Central memory CD8-positive, alpha-beta T cell (primary cell): ENCODE measurements around the gene ISOC1.

Source experiments
- ATAC-seq: fragments of 150-1000 bp; cut with Tn5 transposase; replicated peaks from 2 replicates; pipeline ENCODE4 v1.10.0; 2022; ENCODE audit warnings: mild to moderate bottlenecking, moderate FRiP score, moderate number of reproducible peaks; ENCODE audit not compliant: poor library complexity, severe bottlenecking; ENCODE audit errors: extremely low read depth
- DNase-seq, 2 donors: peaks; one replicate each; pipeline ENCODE4 v3.0.0; 2021; ENCODE audit warnings: low spot score in 2 of 2
- H3K27ac Mint-ChIP-seq: one replicate; pipeline ENCODE4 v1.8.0; 2022; ENCODE audit warnings: low read depth, mild to moderate bottlenecking, moderate library complexity, mixed read lengths
- H3K27me3 Mint-ChIP-seq: one replicate; pipeline ENCODE4 v1.8.0; 2022; ENCODE audit warnings: mixed read lengths
- H3K36me3 Mint-ChIP-seq: one replicate; pipeline ENCODE4 v1.8.0; 2022; ENCODE audit warnings: mild to moderate bottlenecking, moderate library complexity, mixed read lengths; ENCODE audit not compliant: insufficient read depth
- H3K4me1 Mint-ChIP-seq: one replicate; pipeline ENCODE4 v1.8.0; 2022; ENCODE audit warnings: mixed read lengths
- H3K4me3 Mint-ChIP-seq: one replicate; pipeline ENCODE4 v1.8.0; 2022; ENCODE audit warnings: mild to moderate bottlenecking, moderate library complexity, mixed read lengths
- H3K9me3 Mint-ChIP-seq: one replicate; pipeline ENCODE4 v1.8.0; 2022; ENCODE audit warnings: mixed read lengths

The ISOC1 gene

DNA sequence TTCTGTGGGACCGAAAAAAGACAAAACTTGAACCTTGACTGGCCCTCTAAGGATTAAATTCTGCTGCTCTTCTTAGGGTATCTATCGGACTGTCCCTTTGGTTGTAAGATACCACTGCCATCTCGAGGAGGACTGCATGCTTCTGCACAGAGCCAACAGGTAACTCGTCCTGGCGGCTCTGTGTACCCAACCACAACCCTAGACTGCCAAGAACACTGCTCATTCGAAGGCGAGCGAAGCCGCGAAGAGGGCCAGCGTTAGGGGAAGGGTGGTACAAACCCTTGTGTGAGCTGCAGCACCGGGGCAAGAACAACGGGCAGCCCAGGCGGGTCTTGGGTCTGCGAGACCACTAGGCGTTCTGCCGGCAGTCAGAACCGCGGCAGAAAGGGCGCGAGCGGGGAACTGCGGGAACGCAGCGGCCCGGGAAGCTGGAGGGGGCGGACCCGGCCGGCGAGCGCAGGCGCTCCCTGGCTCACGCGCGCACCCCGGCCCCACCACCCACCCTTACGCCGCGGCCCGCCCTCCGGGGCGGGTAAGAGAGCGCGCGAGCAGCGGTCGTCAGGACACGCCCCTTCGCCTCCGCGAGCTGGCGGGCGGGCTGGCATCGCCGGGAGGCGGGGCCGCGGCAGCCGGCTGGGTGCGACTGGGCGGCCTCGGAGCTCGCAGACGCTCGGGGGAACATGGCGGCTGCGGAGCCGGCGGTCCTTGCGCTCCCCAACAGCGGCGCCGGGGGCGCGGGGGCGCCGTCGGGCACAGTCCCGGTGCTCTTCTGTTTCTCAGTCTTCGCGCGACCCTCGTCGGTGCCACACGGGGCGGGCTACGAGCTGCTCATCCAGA is at the start of gene ISOC1:
ISOC1 (plus strand) TSS at position 663 of the 837 bp plus-strand sequence; CDS start at position 681, 18 bp downstream.
- ATAC-seq (peak; percentile 89), DNase-seq (peak; percentile 79 to 84)
- H3K27me3 Mint-ChIP-seq: peaks cover 1% of the 10 kb centered on the region
- no peaks in the 10 kb centered on the region for H3K36me3 Mint-ChIP-seq
- peaks cover 25% of the 10 kb centered on the region for H3K4me1 Mint-ChIP-seq
- peak within 1 kb of the TSS; percentile 69 for H3K27ac Mint-ChIP-seq
- peak within 1 kb of the TSS; percentile 82 for H3K4me3 Mint-ChIP-seq
- no peaks in the 10 kb centered on the region for H3K9me3 Mint-ChIP-seq

DNA sequence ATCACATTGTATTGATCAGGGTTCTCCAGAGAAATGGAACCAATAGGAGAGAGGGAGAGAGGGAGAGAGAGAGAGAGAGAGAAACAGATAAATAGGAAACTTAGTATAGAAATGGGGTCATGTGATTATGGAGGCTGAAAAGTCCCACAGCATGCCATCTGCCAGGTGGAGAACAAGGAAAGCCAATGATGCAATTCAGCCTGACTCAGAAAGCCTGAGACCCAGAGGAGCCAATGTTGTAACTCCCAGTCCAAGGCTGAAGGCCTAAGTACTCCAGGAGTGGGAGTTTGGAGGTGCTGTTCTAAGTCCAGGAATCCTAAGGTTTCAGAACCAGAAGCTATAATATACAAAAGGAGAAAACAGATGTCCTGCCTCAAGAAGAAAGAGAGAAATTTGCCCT is 48.4 kb upstream of the ISOC1 start:
- DNase-seq (no peak), ATAC-seq (no peak)
- no peaks in the 10 kb centered on the region for H3K4me1 Mint-ChIP-seq
- H3K27me3 Mint-ChIP-seq: peaks cover 18% of the 10 kb centered on the region
- H3K36me3 Mint-ChIP-seq: no peaks in the 10 kb centered on the region
- peaks cover 20% of the 10 kb centered on the region for H3K9me3 Mint-ChIP-seq
- no peak overlapping the region for H3K4me3 Mint-ChIP-seq
- no peak overlapping the region for H3K27ac Mint-ChIP-seq

DNA sequence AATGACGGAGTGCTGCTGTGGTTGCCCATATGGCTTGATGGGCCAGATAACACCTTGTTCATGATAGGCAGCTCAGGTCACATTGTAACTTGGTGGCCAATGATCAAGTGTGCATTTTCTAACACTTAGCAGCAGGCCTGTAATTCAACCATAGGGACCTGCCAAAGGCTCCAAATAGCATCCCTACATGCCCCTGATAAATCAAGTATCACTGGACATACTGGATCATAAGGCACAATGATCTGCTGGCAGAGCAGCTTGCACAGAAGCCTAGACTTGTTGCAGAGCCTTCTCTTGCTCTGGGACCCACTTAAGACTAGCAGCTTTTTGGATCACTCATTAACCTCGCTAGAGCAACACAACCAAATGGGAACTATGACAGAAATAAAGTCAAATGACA is 46.0 kb upstream of the ISOC1 start:
- H3K27ac Mint-ChIP-seq: no peak overlapping the region
- DNase-seq: no peak
- ATAC-seq: no peak
- H3K27me3 Mint-ChIP-seq: peaks cover 17% of the 10 kb centered on the region
- no peaks in the 10 kb centered on the region for H3K36me3 Mint-ChIP-seq
- peaks cover 20% of the 10 kb centered on the region for H3K9me3 Mint-ChIP-seq
- no peak overlapping the region for H3K4me3 Mint-ChIP-seq
- no peaks in the 10 kb centered on the region for H3K4me1 Mint-ChIP-seq

DNA sequence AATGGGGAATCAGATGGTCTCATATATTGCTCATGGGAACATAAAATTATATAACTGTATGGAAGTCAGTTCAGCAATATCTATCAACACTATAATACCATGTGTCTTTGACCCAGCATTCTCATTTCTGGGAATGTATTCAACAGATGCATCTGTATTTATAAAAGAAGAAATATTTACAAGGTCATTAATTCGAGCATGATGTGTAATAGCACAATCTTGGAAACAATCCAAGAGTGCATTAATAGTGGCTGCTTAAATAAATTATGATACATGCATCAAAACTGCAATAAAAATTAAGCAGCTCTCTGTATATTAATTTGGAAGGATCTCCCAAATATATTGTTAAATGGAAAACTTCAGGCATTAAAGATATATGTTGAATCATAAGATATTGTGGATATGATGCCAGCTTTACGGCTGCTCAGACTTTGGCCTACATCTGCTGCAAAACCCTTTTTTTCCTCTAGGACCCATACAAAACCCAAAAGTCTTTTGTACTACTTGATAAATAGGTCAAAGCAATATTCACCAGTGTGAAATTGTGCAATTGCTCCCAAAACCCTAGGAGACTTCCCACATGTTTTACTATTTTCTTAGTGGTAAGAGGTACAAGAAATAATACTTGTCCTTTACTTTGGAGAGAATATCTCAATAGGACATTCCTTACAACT is 45.3 kb upstream of the ISOC1 start:
- H3K36me3 Mint-ChIP-seq: no peaks in the 10 kb centered on the region
- H3K4me3 Mint-ChIP-seq: no peak overlapping the region
- ATAC-seq (no peak), DNase-seq (no peak)
- no peak overlapping the region for H3K27ac Mint-ChIP-seq
- H3K27me3 Mint-ChIP-seq: peaks cover 19% of the 10 kb centered on the region
- H3K4me1 Mint-ChIP-seq: no peaks in the 10 kb centered on the region
- H3K9me3 Mint-ChIP-seq: peaks cover 17% of the 10 kb centered on the region

DNA sequence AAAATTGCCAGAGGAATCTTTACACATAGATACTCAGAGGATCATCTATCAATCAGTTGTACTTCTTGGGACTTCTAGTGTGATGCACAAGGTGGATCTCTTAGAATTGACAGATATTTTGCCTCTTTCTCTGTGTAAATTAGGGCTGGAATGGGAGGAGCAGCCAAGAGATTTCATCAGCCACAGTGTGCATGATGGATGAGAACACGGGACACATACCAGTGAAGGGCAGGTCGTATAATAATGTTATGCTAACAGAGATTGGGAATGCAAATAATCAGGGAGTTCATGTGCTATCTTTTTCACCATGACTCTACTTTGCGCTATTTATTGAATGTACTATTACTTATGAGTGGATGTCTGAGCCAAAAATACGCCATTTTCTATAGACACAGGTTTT is 43.3 kb upstream of the ISOC1 start:
- H3K4me1 Mint-ChIP-seq: no peaks in the 10 kb centered on the region

DNA sequence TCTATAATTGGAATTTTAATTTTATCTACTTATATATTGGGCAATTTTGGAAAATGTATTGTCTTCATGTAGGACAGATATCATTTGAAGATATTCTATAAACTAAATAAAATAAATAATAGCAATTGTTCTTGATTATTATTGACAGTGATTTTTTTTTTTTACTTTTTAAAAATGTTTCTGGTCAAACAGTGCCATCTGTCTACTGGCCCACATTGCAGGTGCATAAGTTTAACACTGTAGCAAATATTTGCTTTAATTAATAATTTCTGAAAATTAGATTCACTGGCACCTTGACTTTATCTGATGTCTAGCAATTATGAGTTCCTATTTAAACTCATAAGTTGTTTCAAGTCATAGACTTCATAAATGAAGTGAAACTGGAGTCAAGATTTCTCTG is 41.1 kb upstream of the ISOC1 start:
- H3K4me1 Mint-ChIP-seq: no peaks in the 10 kb centered on the region

More for the DNA sequence above, 43.3 kb upstream of the ISOC1 start:
- Mint-ChIP-seq H3K9me3 (no peaks in the 10 kb centered on the region), H3K27ac (no peak overlapping the region), H3K4me3 (no peak overlapping the region), H3K27me3 (peaks cover 39% of the 10 kb centered on the region), H3K36me3 (no peaks in the 10 kb centered on the region)
- ATAC-seq (no peak), DNase-seq (no peak)

DNA sequence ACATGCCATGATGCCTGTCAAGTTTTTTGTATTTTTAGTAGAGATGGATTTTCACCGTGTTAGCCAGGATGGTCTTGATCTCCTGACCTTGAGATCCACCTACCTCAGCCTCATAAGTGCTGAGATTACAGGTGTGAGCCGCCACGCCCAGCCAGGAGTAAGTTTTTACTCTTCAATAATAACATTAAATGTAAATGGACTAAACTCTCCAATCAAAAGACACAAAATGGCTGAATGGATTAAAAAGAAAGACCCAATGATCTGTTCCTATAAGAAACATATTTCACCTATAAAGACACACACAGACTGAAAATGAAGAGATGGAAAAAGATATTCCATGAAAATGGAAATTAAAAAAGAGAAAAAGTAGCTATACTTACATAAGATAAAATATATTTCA is 37.2 kb upstream of the ISOC1 start:
- H3K27ac Mint-ChIP-seq: peak overlapping the region; percentile 70
- DNase-seq: no peak
- H3K27me3 Mint-ChIP-seq: peaks cover 59% of the 10 kb centered on the region
- no peak overlapping the region for H3K4me3 Mint-ChIP-seq
- H3K9me3 Mint-ChIP-seq: no peaks in the 10 kb centered on the region
- no peaks in the 10 kb centered on the region for H3K36me3 Mint-ChIP-seq
- no peaks in the 10 kb centered on the region for H3K4me1 Mint-ChIP-seq
- no peak for ATAC-seq

More for the DNA sequence above, 41.1 kb upstream of the ISOC1 start:
- ATAC-seq: no peak
- peaks cover 60% of the 10 kb centered on the region for H3K27me3 Mint-ChIP-seq
- H3K9me3 Mint-ChIP-seq: no peaks in the 10 kb centered on the region
- no peak for DNase-seq
- no peaks in the 10 kb centered on the region for H3K36me3 Mint-ChIP-seq
- no peak overlapping the region for H3K27ac Mint-ChIP-seq
- H3K4me3 Mint-ChIP-seq: no peak overlapping the region

DNA sequence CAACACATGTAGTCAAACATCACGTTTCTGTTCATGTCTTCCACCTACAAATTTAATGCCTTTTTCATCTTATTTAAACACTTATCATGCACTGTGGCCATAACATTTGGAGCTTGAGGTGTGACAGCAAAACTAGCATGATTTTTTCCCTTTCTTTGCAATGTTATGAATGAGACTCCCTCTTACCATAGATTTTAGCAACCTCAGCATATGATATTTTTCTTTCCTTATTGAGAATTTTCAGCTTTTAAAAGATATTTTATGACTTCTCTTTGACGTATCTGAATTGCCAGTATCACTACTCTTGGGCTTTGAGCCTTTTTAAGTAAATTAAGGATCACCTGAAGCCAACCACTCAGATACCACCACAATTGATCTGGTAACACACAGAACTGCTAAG is 32.7 kb upstream of the ISOC1 start:
- no peaks in the 10 kb centered on the region for H3K9me3 Mint-ChIP-seq
- no peaks in the 10 kb centered on the region for H3K36me3 Mint-ChIP-seq
- ATAC-seq (no peak), DNase-seq (no peak)
- peaks cover 43% of the 10 kb centered on the region for H3K27me3 Mint-ChIP-seq
- no peaks in the 10 kb centered on the region for H3K4me1 Mint-ChIP-seq
- H3K27ac Mint-ChIP-seq: no peak overlapping the region
- no peak overlapping the region for H3K4me3 Mint-ChIP-seq

DNA sequence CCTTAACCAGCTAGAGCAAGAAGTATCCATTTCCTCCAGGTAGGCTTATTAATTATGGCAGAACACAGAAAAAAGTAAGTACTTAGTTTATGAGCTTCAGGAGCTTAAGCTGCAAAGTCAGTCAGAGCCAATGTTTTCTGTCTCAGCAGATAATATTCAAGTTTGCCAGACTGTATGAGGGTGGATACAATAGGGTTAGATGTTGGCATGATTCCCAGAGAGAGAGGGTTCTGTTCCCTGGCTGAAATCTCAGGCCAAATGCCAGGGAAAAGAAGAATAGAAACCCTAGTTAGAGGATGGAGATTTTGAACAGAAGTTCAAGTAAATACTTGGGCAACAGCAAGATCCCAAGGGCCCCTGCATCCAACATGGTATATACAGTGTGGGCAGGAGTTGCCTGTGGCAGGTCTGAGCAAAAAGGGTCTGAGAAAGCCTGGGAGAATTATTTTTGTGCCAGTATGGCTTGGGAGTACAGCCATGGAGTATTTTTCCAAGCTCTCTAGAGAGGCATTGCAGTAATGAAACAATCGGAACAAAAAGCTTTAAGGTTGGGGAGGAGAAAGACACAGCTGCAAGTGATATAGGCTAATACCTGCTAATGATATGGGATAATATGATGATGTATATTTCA is 31.0 kb upstream of the ISOC1 start:
- Mint-ChIP-seq H3K36me3 (no peaks in the 10 kb centered on the region), H3K9me3 (no peaks in the 10 kb centered on the region), H3K4me3 (no peak overlapping the region), H3K4me1 (no peaks in the 10 kb centered on the region), H3K27ac (no peak overlapping the region), H3K27me3 (peaks cover 28% of the 10 kb centered on the region)
- ATAC-seq (no peak), DNase-seq (no peak)

DNA sequence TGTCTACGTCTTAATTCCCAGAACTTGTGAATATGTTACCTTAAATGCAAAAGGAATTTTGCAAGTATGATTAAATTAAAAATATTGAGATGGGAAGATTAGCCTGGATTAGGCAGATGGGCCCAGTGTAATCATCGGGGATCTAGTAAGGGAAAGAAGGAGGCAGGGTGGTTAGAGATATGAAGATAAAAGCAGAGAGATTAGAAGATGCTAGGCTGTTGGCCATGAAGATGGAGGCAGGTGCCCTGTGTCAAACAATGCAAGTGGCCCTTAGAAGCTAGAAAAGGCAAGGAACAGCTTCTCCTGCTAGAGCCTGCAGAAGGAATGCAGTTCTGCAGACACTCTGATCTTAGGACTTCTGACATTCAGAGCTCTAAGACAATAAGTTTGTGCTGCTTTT is 28.8 kb upstream of the ISOC1 start:
- ATAC-seq (no peak), DNase-seq (no peak)
- Mint-ChIP-seq H3K9me3 (no peaks in the 10 kb centered on the region), H3K27me3 (peaks cover 25% of the 10 kb centered on the region), H3K4me3 (no peak overlapping the region), H3K4me1 (no peaks in the 10 kb centered on the region), H3K27ac (no peak overlapping the region), H3K36me3 (no peaks in the 10 kb centered on the region)

DNA sequence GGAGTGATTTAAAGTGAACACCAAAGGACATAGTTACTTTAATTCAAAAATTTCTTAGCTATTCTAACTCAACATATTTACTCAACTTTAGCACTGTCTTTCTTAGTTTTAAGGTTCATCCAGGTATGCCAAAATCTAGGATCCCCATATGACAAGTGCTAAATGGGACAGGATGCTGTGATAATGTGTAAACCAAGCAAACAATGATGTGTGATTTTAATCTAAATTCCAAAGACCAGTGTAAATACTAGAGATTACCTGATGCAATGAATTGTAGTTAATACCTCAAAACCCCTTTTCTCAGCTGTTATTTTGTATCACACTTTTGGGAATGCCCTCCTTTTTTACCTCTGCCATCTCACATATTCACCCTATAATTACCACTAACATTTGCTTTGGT is 26.8 kb upstream of the ISOC1 start:
- Mint-ChIP-seq H3K4me1 (no peaks in the 10 kb centered on the region), H3K4me3 (no peak overlapping the region), H3K9me3 (no peaks in the 10 kb centered on the region), H3K27ac (no peak overlapping the region), H3K27me3 (peaks cover 26% of the 10 kb centered on the region), H3K36me3 (no peaks in the 10 kb centered on the region)
- no peak for DNase-seq
- ATAC-seq: no peak

DNA sequence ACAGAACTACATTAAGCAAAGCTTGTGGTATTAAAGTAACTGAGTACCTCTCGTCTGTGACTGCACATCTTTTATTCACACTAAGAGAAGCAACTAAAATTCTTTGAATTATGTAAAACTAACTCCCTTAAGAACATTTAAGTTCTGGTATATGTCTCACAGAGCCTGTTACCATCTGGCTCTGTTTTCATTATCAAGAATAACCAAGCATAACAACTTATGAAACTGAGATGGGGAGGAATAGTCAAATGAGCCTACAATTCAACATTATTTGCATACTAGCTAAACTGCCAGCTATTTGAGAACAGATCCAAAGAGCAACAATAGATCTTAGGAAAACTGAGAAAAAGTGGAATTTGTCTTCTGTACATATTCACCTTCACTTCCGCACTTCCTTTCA is 25.3 kb upstream of the ISOC1 start:
- no peaks in the 10 kb centered on the region for H3K36me3 Mint-ChIP-seq
- no peak overlapping the region for H3K4me3 Mint-ChIP-seq
- ATAC-seq (no peak), DNase-seq (no peak)
- no peaks in the 10 kb centered on the region for H3K4me1 Mint-ChIP-seq
- peaks cover 31% of the 10 kb centered on the region for H3K27me3 Mint-ChIP-seq
- no peaks in the 10 kb centered on the region for H3K9me3 Mint-ChIP-seq
- H3K27ac Mint-ChIP-seq: no peak overlapping the region

DNA sequence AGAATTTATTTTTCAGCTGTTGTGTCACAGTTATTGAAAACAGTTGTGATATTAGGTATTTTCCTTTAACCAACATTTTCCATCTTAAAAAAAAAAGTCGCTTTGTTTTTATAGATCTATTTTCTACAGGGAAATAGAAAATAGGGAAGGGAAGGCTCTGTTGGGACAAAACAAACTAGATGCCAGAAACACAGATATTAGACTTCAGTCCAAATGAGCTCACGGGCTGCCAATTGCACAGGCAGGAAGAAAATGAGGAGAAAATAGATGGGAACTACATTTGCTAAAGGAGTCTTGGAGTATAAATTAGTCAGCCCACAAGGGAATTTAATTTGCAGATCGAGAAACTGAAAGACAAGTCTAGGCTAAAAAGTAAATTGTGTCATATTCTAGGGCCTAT is 21.4 kb upstream of the ISOC1 start:
- DNase-seq (no peak), ATAC-seq (no peak)
- H3K27ac Mint-ChIP-seq: no peak overlapping the region
- H3K4me3 Mint-ChIP-seq: no peak overlapping the region
- peaks cover 3% of the 10 kb centered on the region for H3K36me3 Mint-ChIP-seq
- no peaks in the 10 kb centered on the region for H3K9me3 Mint-ChIP-seq
- no peaks in the 10 kb centered on the region for H3K4me1 Mint-ChIP-seq
- H3K27me3 Mint-ChIP-seq: peaks cover 40% of the 10 kb centered on the region
